GM12878 (cell line): ENCODE data around the gene SPATA1. TPM values are rescaled to one million over a fixed set of nuclear protein-coding genes. Genes with fewer than 3 reads are reported as not detected.
A peak's percentile ranks its signal among the peaks of the same experiment; 100 is the strongest.

Source experiments
- ATF7 ChIP-seq: fragments of 450-650 bp; IDR thresholded peaks from 2 replicates; pipeline ENCODE4 v1.6.1; 2016; ENCODE audit warnings: low read depth, mild to moderate bottlenecking
- NRF1 ChIP-seq: conservative IDR thresholded peaks from 2 replicates; pipeline ENCODE4 v1.6.1; 2011; ENCODE audit warnings: mild to moderate bottlenecking, low read depth, low read length, improper control_type of control experiment
- SPI1 ChIP-seq: IDR thresholded peaks from 2 replicates; pipeline ENCODE4 v1.6.1; 2011; ENCODE audit warnings: low read depth, mild to moderate bottlenecking, low read length, moderate library complexity, borderline replicate concordance; ENCODE audit not compliant: insufficient read depth
- SUZ12 ChIP-seq: fragments of 200-600 bp; sonication (generic); IDR thresholded peaks from one replicate; pipeline ENCODE4 v1.6.1; 2018; ENCODE audit warnings: antibody characterized with exemption, mild to moderate bottlenecking; ENCODE audit not compliant: unreplicated experiment
- TCF12 ChIP-seq: IDR thresholded peaks from 2 replicates; pipeline ENCODE4 v1.6.1; 2011; ENCODE audit warnings: low read depth, mild to moderate bottlenecking, low read length
- polyA plus RNA-seq, 11 experiments: library from polyadenylated mRNA; depleted of rRNA in 4 of 11; unstranded in 6 of 11; stranded (reverse) in 5 of 11; fragments of >200 nt; fragmentation: Nextera tagmentation in 4 of 11; fragmentation: Illumina TruSeq in 1 of 11; extraction: Ambion mirVana in 4 of 11; extraction: Trizol in 1 of 11; gene quantifications; 1 replicate in 1 of 11; 2 replicates in 10 of 11; pipeline versions ENCODE4 v1.2.1 to v1.2.3, GENCODE V29; 2011 to 2016; ENCODE audit warnings: inconsistent platforms in 2 of 11, missing spikeins in 2 of 11, low read depth in 1 of 11
- total RNA-seq, 4 experiments: library from RNA; depleted of rRNA in 3 of 4; stranded (reverse); fragments of >200 nt in 3 of 4; fragmentation: Illumina TruSeq in 1 of 4; extraction: Trizol in 1 of 4; gene quantifications; 2 replicates each; pipeline versions ENCODE4 v1.2.1 to v1.2.3, GENCODE V29; 2013 to 2021
- TF ChIP-seq, protein P1 (sequence below): fragments of 450-650 bp; IDR thresholded peaks from 2 replicates; pipeline ENCODE4 v1.6.1; 2017; ENCODE audit warnings: low read depth, mild to moderate bottlenecking, moderate library complexity
- TF ChIP-seq, protein P2 (sequence below): IDR thresholded peaks from 2 replicates; pipeline ENCODE4 v1.6.1; 2012; ENCODE audit warnings: improper control_type of control experiment, low read depth, low read length; ENCODE audit not compliant: insufficient replicate concordance
- TF ChIP-seq, protein P3 (sequence below): IDR thresholded peaks from 2 replicates; pipeline ENCODE4 v1.6.1; 2011; ENCODE audit warnings: borderline replicate concordance, low read depth, mild to moderate bottlenecking, moderate library complexity, low read length; ENCODE audit not compliant: insufficient read depth, poor library complexity, severe bottlenecking
- TF ChIP-seq, protein P4 (sequence below): fragments of 450-650 bp; IDR thresholded peaks from 2 replicates; pipeline ENCODE4 v1.6.1; 2017; ENCODE audit warnings: mild to moderate bottlenecking, moderate library complexity
- TF ChIP-seq, protein P5 (sequence below), 3 experiments: IDR thresholded peaks in 2 of 3; conservative IDR thresholded peaks in 1 of 3; 2 replicates each; pipeline ENCODE4 v1.5.1; 2011; ENCODE audit warnings: low read depth in 3 of 3, low read length in 3 of 3, mild to moderate bottlenecking in 3 of 3, control low read depth in 2 of 3, moderate library complexity in 2 of 3, inconsistent platforms in 1 of 3, mixed read lengths in 1 of 3; ENCODE audit not compliant: control insufficient read depth in 2 of 3, insufficient read depth in 1 of 3; ENCODE audit errors: extremely low read depth in 1 of 3
- TF ChIP-seq, protein P6 (sequence below): IDR thresholded peaks from 2 replicates; pipeline ENCODE4 v1.6.1; 2011; ENCODE audit warnings: low read depth, low read length, improper control_type of control experiment, borderline replicate concordance

SPATA1 gene
- total and polyA plus RNA-seq, 10 of the 15 experiments (the other 5 are each of a cell fraction or from before 2014, with no cell fraction given), result 0.74 to 2.4 (median 1.9) TPM

DNA sequence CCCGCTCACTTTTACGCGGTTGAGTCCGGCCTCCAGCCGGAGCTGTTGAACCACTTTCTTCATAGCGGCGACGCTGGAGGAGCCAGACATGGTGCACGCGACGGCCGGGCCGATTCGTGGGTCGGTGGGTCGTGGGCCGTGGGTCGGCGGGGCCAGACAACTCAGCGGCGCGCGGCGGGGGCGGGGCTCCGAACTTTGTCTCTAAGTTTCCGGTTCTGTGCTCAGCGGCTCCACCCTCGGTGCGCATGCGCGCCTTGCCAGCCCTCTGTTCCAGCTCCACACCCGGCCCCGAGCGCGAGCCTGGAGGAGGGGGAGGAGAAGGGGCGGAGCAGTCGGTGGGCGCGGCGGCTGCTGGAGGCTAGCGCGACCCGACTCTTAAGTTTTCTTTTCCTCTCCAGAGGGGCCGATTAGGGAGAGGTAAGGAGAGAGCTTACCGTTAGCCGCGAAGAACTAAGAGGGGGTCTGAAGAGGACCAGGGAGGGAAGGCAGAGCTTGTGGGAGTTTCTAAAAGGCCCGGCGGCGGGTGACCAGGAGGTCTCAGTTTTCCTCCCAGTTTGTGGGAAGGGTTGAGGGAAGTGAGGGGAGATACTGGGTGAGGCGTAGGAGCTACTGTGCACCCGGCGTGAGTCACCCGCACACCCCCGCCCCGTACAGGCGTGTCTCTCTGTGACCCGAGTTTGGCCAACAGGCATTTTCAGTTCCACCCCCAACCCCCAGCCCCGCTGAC lies at the start of gene SPATA1, which contains the start of gene GNG5 (continued):
- TF ChIP-seq, protein P1, sequence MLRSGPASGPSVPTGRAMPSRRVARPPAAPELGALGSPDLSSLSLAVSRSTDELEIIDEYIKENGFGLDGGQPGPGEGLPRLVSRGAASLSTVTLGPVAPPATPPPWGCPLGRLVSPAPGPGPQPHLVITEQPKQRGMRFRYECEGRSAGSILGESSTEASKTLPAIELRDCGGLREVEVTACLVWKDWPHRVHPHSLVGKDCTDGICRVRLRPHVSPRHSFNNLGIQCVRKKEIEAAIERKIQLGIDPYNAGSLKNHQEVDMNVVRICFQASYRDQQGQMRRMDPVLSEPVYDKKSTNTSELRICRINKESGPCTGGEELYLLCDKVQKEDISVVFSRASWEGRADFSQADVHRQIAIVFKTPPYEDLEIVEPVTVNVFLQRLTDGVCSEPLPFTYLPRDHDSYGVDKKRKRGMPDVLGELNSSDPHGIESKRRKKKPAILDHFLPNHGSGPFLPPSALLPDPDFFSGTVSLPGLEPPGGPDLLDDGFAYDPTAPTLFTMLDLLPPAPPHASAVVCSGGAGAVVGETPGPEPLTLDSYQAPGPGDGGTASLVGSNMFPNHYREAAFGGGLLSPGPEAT, result peak; percentile 90
- TF ChIP-seq NRF1 (peak; percentile 90), SUZ12 (no peak), TCF12 (peak; percentile 36; the same call in 1 of the 2 replicates), SPI1 (peak; percentile 52; the same call in 1 of the 2 replicates), ATF7 (peak; percentile 79)
- TF ChIP-seq, protein P2, sequence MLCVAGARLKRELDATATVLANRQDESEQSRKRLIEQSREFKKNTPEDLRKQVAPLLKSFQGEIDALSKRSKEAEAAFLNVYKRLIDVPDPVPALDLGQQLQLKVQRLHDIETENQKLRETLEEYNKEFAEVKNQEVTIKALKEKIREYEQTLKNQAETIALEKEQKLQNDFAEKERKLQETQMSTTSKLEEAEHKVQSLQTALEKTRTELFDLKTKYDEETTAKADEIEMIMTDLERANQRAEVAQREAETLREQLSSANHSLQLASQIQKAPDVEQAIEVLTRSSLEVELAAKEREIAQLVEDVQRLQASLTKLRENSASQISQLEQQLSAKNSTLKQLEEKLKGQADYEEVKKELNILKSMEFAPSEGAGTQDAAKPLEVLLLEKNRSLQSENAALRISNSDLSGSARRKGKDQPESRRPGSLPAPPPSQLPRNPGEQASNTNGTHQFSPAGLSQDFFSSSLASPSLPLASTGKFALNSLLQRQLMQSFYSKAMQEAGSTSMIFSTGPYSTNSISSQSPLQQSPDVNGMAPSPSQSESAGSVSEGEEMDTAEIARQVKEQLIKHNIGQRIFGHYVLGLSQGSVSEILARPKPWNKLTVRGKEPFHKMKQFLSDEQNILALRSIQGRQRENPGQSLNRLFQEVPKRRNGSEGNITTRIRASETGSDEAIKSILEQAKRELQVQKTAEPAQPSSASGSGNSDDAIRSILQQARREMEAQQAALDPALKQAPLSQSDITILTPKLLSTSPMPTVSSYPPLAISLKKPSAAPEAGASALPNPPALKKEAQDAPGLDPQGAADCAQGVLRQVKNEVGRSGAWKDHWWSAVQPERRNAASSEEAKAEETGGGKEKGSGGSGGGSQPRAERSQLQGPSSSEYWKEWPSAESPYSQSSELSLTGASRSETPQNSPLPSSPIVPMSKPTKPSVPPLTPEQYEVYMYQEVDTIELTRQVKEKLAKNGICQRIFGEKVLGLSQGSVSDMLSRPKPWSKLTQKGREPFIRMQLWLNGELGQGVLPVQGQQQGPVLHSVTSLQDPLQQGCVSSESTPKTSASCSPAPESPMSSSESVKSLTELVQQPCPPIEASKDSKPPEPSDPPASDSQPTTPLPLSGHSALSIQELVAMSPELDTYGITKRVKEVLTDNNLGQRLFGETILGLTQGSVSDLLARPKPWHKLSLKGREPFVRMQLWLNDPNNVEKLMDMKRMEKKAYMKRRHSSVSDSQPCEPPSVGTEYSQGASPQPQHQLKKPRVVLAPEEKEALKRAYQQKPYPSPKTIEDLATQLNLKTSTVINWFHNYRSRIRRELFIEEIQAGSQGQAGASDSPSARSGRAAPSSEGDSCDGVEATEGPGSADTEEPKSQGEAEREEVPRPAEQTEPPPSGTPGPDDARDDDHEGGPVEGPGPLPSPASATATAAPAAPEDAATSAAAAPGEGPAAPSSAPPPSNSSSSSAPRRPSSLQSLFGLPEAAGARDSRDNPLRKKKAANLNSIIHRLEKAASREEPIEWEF, result no peak
- TF ChIP-seq, protein P3, sequence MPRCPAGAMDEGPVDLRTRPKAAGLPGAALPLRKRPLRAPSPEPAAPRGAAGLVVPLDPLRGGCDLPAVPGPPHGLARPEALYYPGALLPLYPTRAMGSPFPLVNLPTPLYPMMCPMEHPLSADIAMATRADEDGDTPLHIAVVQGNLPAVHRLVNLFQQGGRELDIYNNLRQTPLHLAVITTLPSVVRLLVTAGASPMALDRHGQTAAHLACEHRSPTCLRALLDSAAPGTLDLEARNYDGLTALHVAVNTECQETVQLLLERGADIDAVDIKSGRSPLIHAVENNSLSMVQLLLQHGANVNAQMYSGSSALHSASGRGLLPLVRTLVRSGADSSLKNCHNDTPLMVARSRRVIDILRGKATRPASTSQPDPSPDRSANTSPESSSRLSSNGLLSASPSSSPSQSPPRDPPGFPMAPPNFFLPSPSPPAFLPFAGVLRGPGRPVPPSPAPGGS, result peak; percentile 49
- TF ChIP-seq, protein P4, sequence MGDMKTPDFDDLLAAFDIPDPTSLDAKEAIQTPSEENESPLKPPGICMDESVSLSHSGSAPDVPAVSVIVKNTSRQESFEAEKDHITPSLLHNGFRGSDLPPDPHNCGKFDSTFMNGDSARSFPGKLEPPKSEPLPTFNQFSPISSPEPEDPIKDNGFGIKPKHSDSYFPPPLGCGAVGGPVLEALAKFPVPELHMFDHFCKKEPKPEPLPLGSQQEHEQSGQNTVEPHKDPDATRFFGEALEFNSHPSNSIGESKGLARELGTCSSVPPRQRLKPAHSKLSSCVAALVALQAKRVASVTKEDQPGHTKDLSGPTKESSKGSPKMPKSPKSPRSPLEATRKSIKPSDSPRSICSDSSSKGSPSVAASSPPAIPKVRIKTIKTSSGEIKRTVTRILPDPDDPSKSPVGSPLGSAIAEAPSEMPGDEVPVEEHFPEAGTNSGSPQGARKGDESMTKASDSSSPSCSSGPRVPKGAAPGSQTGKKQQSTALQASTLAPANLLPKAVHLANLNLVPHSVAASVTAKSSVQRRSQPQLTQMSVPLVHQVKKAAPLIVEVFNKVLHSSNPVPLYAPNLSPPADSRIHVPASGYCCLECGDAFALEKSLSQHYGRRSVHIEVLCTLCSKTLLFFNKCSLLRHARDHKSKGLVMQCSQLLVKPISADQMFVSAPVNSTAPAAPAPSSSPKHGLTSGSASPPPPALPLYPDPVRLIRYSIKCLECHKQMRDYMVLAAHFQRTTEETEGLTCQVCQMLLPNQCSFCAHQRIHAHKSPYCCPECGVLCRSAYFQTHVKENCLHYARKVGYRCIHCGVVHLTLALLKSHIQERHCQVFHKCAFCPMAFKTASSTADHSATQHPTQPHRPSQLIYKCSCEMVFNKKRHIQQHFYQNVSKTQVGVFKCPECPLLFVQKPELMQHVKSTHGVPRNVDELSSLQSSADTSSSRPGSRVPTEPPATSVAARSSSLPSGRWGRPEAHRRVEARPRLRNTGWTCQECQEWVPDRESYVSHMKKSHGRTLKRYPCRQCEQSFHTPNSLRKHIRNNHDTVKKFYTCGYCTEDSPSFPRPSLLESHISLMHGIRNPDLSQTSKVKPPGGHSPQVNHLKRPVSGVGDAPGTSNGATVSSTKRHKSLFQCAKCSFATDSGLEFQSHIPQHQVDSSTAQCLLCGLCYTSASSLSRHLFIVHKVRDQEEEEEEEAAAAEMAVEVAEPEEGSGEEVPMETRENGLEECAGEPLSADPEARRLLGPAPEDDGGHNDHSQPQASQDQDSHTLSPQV, result no peak
- TF ChIP-seq, protein P5, sequence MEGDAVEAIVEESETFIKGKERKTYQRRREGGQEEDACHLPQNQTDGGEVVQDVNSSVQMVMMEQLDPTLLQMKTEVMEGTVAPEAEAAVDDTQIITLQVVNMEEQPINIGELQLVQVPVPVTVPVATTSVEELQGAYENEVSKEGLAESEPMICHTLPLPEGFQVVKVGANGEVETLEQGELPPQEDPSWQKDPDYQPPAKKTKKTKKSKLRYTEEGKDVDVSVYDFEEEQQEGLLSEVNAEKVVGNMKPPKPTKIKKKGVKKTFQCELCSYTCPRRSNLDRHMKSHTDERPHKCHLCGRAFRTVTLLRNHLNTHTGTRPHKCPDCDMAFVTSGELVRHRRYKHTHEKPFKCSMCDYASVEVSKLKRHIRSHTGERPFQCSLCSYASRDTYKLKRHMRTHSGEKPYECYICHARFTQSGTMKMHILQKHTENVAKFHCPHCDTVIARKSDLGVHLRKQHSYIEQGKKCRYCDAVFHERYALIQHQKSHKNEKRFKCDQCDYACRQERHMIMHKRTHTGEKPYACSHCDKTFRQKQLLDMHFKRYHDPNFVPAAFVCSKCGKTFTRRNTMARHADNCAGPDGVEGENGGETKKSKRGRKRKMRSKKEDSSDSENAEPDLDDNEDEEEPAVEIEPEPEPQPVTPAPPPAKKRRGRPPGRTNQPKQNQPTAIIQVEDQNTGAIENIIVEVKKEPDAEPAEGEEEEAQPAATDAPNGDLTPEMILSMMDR (IDR thresholded peaks at IDR 0.05 in 2 of 3, conservative IDR thresholded peaks at IDR 0.05 in 1 of 3; ENCODE audit: control insufficient read depth in 2 of 3, extremely low read depth in 1 of 3, insufficient read depth in 1 of 3, low read depth in 3 of 3, low read length in 3 of 3), result no peak
- TF ChIP-seq, protein P6, sequence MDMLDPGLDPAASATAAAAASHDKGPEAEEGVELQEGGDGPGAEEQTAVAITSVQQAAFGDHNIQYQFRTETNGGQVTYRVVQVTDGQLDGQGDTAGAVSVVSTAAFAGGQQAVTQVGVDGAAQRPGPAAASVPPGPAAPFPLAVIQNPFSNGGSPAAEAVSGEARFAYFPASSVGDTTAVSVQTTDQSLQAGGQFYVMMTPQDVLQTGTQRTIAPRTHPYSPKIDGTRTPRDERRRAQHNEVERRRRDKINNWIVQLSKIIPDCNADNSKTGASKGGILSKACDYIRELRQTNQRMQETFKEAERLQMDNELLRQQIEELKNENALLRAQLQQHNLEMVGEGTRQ, result no peak
